Nephron (organoid): ENCODE results near the gene CRHR2.

Experiments used
- H3K27ac Mint-ChIP-seq, 3 experiments: 2 replicates each; pipeline ENCODE4 v1.8.0; 2020; ENCODE audit warnings: mixed read lengths in 3 of 3, mild to moderate bottlenecking in 2 of 3, moderate library complexity in 1 of 3
- H3K27me3 Mint-ChIP-seq: 2 replicates; pipeline ENCODE4 v1.8.0; 2021; ENCODE audit warnings: low read depth, mild to moderate bottlenecking, moderate library complexity, mixed read lengths
- H3K36me3 Mint-ChIP-seq: 2 replicates; pipeline ENCODE4 v1.8.0; 2020; ENCODE audit warnings: low read depth, mixed read lengths
- H3K4me1 Mint-ChIP-seq: 2 replicates; pipeline ENCODE4 v1.8.0; 2020; ENCODE audit warnings: mixed read lengths
- H3K4me3 Mint-ChIP-seq, 3 experiments: 2 replicates each; pipeline ENCODE4 v1.8.0; 2020; ENCODE audit warnings: mild to moderate bottlenecking in 3 of 3, mixed read lengths in 3 of 3, moderate library complexity in 2 of 3
- H3K9me3 Mint-ChIP-seq: 2 replicates; pipeline ENCODE4 v1.8.0; 2020; ENCODE audit warnings: mixed read lengths
- TF ChIP-seq, protein P1 (sequence below), 3 experiments: fragments of 200-600 bp; sonication (generic); IDR thresholded peaks; one replicate each; pipeline ENCODE4 v1.5.0; 2021; ENCODE audit warnings: antibody characterized with exemption in 3 of 3; ENCODE audit not compliant: unreplicated experiment in 3 of 3

The CRHR2 gene

DNA sequence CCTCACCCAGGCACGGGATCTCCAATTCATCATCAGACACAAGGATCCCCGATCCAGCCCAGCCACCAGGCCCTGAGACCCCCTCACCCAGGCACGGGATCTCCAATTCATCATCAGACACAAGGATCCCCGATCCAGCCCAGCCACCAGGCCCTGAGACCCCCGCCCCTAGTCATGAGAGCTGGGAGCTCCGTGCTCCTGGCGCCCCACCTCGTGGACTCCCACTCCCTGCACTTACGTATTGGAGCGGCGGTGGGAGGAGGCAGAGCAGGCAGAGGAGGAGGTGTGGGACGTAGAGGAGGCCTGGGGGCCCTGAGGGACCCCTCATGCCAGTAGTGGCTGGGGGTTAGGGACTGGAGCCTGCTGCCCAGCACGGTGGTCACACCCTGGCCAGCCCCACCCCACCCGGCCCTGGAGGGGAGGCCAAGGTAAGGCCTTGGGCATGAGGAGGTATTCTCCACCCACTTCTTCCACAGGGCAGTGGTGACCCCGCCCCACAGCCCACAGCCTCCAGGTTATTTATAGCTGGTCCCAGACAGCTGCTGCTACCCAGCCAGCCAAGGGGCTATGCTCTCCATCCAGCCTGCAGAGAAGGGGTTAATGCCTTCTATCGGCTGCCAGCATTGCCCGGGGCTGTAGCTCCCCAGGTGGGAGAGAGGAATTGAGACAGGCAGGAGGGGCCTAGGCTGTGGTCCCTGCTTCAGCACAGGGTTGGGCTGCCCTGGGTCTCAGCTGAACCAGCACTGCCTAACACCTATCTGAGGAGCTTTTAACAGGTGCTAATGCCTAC is 17.6 kb upstream of the CRHR2 start:
- no peak overlapping the region for H3K4me3 Mint-ChIP-seq
- no peak overlapping the region for H3K27ac Mint-ChIP-seq
- H3K4me1 Mint-ChIP-seq, result peaks cover 5% of the 10 kb centered on the region

DNA sequence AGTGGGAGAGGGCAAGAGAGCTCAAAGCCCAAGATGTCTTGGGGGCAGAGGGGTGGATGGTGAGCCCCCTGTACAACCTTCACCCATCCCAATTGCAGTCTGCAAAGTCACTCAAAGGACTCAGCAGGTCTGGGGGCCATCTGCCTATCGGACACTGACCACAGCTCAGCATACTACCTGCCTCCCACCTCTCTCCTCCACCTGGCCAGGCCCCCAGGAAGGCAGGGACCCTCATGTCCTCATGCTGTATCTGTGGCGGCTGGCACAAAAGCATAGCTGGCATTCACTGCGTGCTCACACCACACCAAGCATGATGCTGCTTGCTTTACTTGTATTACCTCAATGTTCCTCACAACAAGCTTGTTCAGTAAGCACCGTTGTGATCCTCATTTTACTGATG is 16.2 kb upstream of the CRHR2 start:
- no peaks in the 10 kb centered on the region for H3K9me3 Mint-ChIP-seq
- H3K36me3 Mint-ChIP-seq, result no peaks in the 10 kb centered on the region
- peaks cover 19% of the 10 kb centered on the region for H3K27me3 Mint-ChIP-seq
- H3K27ac Mint-ChIP-seq, result no peak overlapping the region
- H3K4me3 Mint-ChIP-seq, result no peak overlapping the region
- TF ChIP-seq, protein P1, sequence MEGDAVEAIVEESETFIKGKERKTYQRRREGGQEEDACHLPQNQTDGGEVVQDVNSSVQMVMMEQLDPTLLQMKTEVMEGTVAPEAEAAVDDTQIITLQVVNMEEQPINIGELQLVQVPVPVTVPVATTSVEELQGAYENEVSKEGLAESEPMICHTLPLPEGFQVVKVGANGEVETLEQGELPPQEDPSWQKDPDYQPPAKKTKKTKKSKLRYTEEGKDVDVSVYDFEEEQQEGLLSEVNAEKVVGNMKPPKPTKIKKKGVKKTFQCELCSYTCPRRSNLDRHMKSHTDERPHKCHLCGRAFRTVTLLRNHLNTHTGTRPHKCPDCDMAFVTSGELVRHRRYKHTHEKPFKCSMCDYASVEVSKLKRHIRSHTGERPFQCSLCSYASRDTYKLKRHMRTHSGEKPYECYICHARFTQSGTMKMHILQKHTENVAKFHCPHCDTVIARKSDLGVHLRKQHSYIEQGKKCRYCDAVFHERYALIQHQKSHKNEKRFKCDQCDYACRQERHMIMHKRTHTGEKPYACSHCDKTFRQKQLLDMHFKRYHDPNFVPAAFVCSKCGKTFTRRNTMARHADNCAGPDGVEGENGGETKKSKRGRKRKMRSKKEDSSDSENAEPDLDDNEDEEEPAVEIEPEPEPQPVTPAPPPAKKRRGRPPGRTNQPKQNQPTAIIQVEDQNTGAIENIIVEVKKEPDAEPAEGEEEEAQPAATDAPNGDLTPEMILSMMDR (IDR thresholded peaks at IDR 0.05; ENCODE audit: unreplicated experiment in 3 of 3), result no peak
- peaks cover 12% of the 10 kb centered on the region for H3K4me1 Mint-ChIP-seq

More for the DNA sequence above, 17.6 kb upstream of the CRHR2 start:
- Mint-ChIP-seq H3K36me3 (no peaks in the 10 kb centered on the region), H3K27me3 (peaks cover 18% of the 10 kb centered on the region), H3K9me3 (no peaks in the 10 kb centered on the region)
- TF ChIP-seq, protein P1 (IDR thresholded peaks at IDR 0.05; ENCODE audit: unreplicated experiment in 3 of 3), result no peak

DNA sequence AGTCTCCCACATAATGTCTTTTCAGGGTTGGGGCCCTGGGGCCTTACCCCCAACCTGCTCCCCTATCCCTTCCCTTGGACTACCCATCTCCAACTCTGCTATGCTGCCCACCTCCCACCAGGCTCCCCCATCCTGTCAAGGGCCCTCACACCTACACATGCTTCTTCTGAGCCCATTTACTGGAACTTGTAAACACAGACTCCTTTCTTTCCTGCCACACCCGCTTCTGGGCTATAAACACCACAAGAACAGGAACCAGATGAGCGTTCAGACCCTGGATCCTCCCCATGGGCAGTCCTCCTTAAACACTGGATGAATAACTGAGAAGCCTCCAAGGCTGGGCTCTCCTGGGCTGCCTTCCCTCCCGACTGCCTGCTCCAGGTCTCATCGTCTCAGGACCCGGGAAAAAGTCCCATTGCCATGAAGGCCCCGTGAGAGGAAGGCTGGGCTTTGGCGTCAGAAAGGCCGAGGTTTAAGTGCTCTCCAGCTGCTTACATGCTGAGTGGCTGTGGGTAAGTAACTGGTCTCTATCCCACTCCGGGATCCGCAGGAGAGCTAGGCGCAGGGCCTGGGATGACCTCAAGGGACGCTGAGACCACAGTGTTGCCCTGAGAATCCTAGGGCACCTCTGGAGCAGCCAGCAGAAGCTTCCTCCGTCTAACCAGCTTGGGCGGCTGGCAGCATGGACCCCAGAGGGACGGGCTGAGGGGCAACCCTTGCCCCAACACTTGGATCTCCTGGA is 15.6 kb upstream of the CRHR2 start:
- H3K4me1 Mint-ChIP-seq, result peaks cover 14% of the 10 kb centered on the region
- TF ChIP-seq, protein P1 (IDR thresholded peaks at IDR 0.05; ENCODE audit: unreplicated experiment in 3 of 3), result no peak
- no peak overlapping the region for H3K4me3 Mint-ChIP-seq
- no peaks in the 10 kb centered on the region for H3K36me3 Mint-ChIP-seq
- H3K9me3 Mint-ChIP-seq, result no peaks in the 10 kb centered on the region
- peaks cover 24% of the 10 kb centered on the region for H3K27me3 Mint-ChIP-seq
- H3K27ac Mint-ChIP-seq, result no peak overlapping the region

DNA sequence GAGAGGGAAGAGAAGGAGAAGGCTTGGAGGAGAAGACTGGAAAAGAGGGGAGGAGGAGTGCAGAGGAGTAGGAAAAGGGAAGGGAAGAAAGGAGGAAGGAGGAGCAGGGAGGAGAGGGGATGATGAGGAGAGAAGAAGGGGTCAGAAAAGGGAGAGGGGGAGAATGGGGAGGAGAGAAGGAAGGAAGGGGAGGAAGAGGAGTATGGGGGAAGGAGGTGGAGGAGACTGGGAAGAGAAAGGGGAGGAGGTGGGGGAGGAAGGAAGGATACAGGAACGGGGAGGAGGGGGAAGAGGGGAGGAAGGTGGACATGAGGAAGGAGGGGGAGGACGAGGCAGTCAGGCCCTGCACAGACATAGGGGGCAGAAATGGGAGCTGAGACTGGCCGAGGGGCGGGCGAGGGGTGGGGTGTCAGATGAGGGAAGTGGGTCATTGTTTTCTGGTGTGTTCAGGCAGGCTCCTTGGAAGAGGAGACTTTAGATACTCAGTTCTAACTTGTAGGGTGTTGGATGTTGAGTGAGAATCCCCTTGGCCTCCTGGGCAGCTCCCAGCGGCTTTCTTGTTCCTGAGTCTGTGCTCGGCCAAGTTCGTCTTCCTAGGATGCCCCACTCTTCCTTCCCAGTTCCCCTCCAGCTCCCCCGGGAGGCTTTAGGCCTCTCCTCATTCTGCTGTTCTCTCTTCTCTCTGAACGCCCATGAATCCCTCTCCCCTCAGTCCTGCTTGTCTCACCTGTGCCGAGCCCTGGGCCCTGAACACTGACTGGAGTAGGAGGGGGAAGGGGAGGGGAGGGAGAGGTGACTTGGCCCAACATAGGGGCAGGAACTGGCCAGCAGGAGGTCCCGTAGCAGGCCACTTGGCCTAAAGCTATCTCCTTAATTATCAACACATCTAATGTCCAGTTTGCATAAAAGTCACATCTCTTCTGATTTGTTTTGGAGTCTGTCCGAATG is 12.8 kb upstream of the CRHR2 start:
- TF ChIP-seq, protein P1 (IDR thresholded peaks at IDR 0.05; ENCODE audit: unreplicated experiment in 3 of 3), result no peak
- Mint-ChIP-seq H3K4me3 (no peak overlapping the region), H3K36me3 (no peaks in the 10 kb centered on the region), H3K27me3 (peaks cover 17% of the 10 kb centered on the region), H3K27ac (no peak overlapping the region), H3K4me1 (peaks cover 9% of the 10 kb centered on the region), H3K9me3 (no peaks in the 10 kb centered on the region)

DNA sequence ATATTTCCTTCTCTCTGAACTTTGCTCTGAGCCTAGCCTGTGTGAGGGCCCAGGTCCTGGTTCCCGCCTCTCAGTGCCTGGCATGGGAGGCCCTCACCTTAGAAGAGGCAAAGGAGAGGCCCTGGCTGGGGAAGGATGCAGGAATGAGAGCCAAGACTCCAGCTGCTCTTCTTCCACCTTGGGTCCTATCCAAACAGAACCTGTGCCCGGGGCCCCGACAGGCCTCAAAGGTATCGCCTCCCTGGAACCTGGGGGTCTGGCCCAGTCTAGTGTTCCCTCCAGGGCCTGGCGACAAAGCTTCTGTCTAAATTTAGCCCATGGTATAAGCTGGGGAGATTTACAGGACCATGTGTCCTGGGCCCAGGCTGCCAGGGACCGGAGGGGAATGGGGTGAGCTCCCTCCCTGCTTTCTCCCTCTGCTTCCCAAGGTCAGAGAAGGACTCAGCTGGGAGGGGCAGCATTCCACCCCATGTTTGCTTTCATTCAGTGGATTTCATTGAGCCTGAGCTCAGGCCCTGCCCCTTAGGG is 12.0 kb upstream of the CRHR2 start:
- no peak overlapping the region for H3K4me3 Mint-ChIP-seq
- H3K27ac Mint-ChIP-seq, result no peak overlapping the region

More for the DNA sequence above, 12.0 kb upstream of the CRHR2 start:
- peaks cover 17% of the 10 kb centered on the region for H3K27me3 Mint-ChIP-seq
- TF ChIP-seq, protein P1 (IDR thresholded peaks at IDR 0.05; ENCODE audit: unreplicated experiment in 3 of 3), result no peak
- H3K4me1 Mint-ChIP-seq, result peaks cover 9% of the 10 kb centered on the region
- no peaks in the 10 kb centered on the region for H3K36me3 Mint-ChIP-seq
- H3K9me3 Mint-ChIP-seq, result no peaks in the 10 kb centered on the region
